KG1 (cell line): ENCODE results near the gene WFIKKN1.
"Not testable (repeated sequence)": the region's sequence is repeated elsewhere in the genome, so short reads cannot be mapped to it uniquely, and the experiment has no call there.

Source experiments
- DNase-seq: peaks from one replicate; lab custom pipeline; 2025; lab: John Stamatoyannopoulos, UW

Gene WFIKKN1

DNA sequence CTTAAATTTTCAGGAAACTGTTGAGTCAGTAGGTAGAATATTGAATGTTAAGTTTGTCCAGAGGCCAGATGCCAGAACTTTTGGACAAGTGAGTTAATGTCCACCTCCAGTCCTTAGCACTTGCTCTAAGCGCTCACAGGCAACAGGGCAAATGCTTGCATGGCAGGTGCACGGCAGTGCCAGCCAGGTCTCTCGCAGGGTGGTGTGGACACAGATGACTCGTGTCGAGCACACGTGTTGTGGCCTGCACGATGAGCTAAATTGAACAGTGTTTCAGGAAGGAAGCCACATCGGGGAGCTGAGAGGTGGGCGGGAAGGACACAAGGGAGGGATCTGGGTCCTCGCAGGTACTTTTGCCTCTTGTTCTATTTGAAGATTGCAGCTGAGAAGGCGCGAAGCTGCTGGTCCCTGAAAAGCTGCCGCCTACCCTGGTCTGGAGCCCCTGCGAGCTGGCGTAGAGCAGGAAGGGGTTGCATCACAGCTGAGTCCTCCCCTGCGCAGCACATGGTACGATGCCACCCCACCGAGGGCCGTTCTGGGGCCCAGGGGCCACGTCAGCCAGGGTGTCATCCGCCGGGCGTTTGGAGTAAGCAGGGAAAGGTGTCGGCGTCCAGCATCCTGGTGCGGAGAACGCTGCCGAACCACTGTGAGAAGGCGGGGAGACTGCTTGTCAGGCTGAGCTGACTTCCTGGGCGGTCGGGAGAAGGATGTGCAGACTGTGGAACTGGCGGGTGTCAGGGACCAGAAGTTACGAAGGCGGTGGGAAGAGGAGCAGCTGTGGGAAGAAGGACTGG lies 34.6 kb upstream of the WFIKKN1 start:
- no peak for DNase-seq

- no peak for DNase-seq
Observed at GRCh38 chr16:596736-597060, 34.1 kb upstream of the WFIKKN1 start.

DNA sequence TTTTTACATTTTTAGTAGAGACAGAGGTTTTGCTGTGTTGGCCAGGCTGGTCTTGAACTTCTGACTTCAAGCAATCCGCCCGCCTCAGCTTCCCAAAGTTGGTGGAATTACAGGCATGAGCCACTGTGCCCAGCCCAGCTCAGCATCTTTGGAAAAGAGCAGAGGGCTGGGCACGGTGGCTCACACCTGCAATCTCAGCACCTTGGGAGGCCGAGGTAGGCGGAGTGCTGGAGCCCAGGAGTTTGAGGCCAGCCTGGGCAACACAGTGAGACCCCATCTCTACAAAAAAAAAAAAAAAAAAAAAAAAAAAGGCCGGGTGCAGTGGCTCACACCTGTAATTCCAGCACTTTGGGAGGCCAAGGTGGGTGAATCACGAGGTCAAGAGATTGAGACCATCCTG lies 33.1 kb upstream of the WFIKKN1 start:
- not testable (repeated sequence) for DNase-seq

GRCh38 chr16:598823-599739 lies 31.7 kb upstream of the WFIKKN1 start:
- no peak for DNase-seq

GRCh38 chr16:600781-601180 lies 30.0 kb upstream of the WFIKKN1 start:
- DNase-seq: no peak

DNA sequence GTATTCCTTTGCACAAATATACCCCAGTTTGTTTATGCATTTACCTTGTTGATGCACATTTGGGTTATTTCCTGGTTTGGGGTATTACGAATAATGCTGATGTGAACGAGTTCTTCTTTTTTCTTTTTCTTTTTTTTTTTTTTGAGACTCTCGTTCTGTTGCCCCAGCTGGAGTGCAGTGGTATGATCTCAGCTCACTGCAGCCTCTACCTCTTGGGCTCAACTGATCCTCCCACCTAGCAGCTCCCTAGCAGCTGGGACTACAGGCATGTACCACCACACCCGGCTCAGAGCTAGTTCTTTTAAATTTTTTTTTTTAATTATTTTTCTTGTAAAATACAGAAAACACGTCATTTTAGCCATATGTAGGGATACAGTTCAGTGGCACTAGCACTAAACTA lies 26.9 kb upstream of the WFIKKN1 start:
- DNase-seq: no peak

DNA sequence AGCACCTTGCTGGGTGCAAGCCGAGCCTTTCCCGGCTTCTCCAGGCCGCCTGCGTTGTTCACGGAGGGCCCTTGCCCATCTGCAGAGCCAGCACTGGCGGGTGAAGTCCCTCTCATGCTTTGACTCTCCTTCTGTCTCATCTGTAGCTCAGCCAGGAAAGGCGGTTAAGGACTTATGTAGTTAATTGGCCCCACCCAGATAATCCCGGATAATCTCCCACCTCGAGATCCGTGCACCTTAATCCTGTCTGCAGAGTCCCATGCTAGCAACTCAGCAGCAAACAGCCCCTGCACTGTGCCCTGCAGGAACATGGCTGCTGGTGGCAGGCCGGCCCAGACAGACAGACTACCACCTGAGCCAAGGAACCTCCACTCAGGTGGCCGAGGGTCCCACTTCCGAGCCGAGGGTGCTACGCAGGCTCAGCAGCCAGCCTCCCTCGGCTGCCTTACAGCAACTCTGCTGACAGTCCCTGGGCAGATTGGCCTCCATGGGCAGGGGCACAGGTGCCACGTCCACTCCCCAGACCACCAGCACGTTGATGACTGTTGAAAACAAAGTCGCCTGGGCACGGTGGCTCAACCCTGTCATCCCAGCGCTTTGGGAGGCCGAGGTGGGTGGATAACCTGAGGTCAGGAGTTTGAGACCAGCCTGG lies 24.0 kb upstream of the WFIKKN1 start:
- DNase-seq: no peak

- DNase-seq: no peak
Observed at GRCh38 chr16:608019-608418, 22.8 kb upstream of the WFIKKN1 start.

- DNase-seq: no peak
Observed at GRCh38 chr16:609316-609715, 21.5 kb upstream of the WFIKKN1 start.

GRCh38 chr16:609984-610383 lies 20.8 kb upstream of the WFIKKN1 start:
- no peak for DNase-seq

DNA sequence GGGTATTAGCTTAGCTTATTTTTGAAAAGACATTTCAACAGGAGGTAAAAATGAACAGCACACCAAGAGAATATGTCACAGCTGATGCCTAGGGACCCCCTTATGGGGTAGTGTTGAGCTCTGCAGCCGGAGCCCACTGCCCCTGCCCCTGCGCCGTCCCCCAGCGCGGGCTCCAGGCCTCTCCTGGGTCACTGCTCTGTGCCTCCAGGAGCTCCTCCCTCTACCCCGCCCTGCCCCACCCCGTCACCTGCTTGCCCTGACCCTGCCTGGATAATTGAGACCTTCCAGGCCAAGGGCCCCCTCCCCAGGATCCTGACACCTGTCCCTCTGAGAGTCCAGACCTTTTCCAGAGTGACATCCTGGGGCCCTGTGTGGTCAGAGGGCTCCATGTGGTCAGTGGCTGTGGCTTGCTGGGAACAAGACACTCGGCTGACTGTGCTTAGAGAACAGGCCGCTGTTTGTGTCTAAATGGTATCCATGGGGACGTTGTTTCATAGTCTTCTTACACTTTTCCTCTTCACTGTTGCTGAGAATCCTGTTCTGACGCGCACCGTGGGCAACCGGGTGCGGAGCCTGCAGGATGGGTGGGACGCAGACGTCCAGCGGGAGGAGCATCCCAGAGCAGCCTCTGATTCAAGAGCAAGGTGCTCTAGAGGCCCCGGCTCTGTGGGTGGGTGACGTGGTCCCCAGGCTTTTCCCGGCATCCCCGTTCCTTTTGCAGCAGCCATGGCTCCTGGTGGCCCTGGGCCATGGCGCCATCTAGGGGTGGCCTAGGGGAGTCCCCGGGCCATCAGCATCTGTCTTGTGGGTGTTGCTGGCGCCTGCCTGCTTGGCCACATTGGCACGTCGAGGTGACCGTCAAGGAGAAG lies 20.0 kb upstream of the WFIKKN1 start:
- DNase-seq: no peak

DNA sequence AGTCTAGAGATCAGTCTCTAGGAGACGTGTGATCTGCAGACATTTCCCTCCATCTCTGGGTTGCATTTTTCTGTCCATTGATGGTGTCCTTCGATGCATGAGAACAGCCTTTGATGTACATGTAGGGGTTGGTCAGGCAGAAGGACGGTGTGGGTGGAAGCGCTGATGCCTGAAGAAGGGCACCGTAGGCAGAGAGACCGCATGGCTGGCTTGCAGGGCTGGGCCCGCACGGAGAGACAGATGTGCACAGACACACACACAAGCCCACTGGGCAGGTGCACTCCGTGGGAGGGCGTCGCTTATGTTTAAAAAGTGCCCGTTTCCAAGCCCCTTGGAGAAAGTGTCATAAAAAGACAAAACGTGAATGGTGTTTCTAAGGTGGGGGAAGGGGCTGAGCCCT lies 15.7 kb upstream of the WFIKKN1 start:
- DNase-seq: no peak

DNA sequence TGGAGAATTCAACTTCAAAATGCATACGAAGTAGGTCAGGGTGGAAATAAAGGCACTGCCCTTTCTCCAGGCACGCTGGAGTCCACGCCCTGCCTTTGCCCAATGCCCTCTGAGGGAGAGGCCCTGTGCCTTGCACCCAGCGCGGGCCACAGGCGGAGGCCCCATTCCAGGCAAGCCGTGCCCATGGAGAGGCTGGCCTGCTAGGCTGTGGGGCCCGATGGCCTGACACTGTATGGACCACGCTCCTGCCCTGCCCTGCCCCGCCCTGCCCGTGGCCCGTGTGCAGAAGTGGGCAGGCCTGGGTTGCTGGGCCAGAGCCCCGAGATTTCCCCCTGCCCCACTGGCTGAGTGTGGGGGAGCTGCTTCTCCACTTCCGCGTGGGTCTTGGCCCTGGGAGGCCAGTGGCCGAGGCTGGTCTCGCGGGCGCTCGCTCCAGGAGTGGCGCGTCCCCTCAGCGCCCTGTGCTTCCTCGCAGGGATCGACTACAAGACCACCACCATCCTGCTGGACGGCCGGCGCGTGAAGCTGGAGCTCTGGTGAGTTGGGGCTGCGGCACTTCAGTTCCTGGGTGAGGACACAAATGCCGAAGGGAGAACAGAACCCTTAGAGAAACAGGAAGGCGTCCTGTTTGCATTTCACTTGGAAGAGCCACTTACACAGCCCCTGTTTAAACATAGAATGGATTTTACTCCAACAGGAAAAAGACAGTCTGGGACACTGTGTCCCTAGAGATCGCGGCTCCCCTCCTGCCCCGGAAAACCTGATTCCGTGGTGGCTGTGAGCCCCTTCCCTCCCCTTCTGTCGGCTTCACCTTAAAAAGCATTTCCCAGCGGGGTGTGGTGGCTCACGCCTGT lies 13.8 kb upstream of the WFIKKN1 start:
- DNase-seq: no peak

DNA sequence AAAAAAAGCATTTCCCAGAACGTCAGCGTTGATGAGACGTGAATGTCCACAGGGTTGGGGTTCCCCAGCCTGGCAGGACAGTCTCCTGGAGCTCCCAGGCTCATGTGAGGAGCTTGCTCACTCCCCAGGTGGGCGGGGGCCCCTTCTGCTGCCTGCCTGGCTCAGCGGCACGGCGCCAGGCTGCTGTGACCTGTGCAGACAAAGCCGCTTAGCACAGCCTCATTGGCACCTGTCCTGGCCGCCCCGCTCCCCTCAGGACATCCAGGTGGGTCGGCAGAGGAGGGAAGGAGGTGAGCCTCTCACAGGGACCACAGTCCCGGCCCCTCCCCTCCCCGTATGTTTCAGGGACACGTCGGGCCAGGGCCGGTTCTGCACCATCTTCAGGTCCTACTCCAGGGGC lies 12.9 kb upstream of the WFIKKN1 start:
- DNase-seq: no peak

DNA sequence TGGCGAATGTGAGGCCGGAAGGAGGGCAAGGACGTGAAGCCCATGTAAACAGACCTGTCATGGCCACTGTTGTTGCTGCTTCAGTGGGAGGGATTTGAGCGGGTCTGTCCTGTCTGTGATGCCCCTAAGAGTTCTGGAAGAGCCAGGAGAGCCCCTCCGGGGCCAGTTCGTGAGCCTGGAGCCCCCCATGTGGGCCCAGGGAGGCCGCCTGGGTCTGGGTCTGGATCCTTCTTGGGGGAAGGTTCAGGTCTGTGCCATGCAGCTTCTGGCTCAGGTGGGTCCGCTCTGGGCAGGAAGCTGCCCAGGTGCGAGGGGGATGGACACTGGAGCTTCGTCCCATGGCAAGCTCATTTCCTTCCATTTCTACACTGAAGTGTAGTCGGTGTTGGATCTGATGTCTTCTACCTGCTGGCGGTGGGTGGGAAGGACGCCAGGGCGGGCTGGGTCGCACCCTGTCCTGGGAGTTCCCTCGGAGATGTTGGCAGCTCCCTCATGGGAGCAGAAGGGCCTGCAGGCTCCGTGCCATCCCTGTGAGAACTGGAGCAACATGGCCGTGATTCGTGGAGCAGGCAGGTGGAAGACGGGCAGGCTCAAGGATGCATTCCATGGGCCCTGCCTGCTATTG lies 11.2 kb upstream of the WFIKKN1 start:
- DNase-seq: no peak

- no peak for DNase-seq
Observed at GRCh38 chr16:620700-621525, 9.9 kb upstream of the WFIKKN1 start.

DNA sequence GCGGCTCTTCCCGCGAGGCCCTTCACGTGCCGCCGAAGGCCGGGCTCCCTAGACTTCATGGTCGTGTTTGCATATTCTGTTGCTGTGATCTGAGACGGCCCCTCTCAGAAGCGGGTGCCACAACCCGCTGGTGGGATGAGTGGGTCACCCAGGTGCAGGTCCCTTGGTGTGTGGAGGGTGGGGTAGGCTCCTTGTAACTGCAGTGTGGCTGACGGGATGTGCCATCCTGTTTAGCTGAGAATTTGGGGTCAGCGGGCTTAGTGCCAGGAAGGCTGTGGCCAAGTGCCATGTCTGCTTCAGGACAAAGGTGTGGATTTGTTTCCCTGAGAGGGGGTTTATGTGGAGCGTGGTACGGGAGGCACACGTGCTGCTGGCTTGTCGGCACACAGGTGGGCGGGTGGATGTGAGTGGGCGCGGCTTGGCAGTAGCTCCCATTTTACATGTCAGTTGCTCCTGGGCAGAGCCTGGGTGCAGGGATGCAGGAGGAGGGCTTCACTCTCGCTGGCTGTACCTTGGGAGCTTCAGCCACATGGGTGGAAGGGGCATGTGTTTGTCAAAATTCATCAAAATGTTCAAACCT lies 9.2 kb upstream of the WFIKKN1 start:
- no peak for DNase-seq

DNA sequence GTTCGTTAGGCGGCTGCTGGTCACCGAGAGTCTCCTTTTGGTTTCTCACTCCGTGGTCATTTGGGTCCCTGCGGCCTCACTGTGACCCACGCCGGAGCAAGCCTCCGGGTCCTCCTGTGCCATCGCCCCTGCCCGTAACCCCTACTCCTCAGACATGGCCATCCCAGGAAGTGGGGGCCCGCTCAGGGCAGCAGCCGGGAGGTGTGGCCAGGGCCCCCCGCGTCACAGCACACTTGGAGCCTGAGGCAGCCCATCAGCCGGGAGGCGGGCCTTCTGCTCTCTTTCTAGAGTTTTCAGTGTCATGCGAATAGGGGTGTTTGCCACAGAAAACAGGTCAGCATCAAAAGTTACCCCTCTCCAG lies 7.9 kb upstream of the WFIKKN1 start:
- no peak for DNase-seq

- DNase-seq: no peak
Observed at GRCh38 chr16:624526-625070, 6.2 kb upstream of the WFIKKN1 start.
